Glomerular visceral epithelial cell (primary cell): Measurements from ENCODE around the gene CRYBG2.
"Not testable (repeated sequence)": the region's sequence is repeated elsewhere in the genome, so short reads cannot be mapped to it uniquely, and the experiment has no call there.

Experiments used
- DNase-seq: peaks from one replicate; pipeline ENCODE4 v3.0.0-alpha.2; 2016; ENCODE audit errors: extremely low spot score

CRYBG2 gene, protein sequence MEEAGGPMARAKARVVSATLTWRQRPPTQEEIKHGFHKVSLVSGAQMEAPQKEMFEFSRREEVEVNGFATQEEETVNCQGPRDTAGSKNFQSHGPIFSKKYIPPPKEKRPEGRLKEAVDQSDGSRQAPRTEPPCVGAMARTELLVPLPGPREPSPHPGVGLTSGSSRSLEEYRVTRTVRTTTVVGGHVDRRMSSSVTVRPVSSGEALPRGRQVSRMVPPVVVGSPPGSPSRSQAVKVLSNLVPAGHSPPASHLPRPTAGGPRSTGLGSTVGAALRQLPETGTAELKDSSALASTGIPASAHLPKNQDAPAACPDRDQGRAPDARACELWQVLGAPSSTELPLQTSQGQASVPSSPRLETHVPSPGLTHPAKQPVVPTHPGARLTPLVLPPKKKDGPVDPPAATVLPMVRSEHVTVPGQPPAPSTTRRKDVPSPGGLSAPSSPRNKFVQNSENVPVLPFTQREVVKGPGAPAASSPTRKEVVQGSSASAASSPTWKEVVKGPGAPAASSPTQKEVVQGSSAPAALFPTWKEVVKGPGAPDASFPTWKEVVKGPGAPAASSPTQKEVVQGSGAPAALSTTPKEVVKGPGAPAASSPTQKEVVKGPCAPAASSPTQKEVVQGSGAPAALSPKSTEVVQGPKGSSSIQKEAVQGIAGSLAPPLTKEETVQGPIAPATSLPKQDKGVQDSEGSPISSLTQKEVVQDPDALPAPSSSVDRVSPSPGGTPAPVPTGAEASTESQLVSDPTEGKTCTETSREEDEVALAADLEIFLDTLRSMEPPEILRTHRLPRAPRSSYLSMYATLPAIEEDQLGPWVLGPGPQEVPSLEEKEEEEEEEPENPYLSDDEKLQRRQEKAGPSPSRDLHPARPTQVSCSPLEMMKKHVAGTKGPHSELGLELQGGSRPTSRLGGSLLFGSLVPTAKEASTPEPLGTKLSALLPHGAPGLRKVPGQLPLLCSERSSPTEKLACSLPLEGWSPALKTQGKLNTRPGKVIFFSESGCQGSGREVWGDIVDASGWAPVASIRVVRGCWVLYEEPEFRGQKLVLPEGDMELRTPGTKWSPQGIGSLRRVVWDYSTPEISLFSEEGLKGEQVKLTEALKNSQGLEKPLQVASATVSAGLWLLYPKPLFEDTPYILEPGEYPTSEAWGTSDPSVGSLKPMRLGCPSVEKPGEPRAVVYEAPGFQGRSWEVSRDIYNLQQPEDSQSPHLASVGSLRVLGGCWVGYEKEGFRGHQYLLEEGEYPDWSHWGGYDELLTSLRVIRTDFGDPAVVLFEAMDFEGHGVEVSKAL (N-terminal part only)

DNA sequence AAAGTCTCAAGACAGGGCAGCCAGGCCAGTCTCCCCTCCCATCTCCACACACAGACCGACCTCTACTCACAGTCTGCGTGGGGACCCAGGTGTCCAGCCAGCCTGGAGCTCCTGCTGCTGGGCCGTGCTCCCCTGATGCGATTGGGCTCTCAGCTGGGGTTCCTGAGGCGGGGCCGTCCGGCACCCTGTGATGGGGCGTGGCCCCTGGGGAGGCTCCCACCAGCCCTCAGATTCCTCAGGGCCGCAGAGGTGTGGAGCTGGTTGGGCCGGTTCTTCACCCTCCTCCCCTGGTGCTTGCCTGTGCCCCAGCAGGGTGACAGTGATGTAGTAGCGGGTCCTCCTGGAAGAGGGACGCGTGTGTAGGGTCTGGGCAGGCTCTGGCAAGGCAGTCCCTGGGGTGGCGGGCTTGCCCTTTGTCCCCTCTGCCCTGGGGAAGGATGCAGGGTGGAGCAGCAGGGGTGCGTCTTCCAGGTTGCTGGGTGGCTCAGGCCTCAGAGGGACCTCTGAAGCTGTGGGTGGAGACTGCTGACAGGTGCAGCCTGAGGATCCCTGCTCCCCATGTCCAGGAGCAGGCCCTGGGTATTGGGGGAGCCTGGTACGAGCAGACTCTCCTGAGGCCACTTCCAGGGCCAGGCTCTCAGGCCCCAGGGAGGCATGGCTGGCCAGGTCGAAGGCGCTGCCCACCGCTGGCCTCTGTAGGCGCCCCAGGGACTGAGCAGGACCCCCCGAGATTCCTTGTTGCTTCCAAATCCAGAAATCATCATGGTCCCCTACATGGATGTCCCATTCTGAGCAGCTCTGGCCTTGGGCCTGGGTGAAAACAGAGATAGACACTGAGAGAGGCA lies at the start of gene CRYBG2:
CRYBG2 (minus strand) TSS at position 155 of the 845 bp plus-strand sequence. CDS start 7,473 bp downstream, outside the sequence.
- no peak for DNase-seq

DNA sequence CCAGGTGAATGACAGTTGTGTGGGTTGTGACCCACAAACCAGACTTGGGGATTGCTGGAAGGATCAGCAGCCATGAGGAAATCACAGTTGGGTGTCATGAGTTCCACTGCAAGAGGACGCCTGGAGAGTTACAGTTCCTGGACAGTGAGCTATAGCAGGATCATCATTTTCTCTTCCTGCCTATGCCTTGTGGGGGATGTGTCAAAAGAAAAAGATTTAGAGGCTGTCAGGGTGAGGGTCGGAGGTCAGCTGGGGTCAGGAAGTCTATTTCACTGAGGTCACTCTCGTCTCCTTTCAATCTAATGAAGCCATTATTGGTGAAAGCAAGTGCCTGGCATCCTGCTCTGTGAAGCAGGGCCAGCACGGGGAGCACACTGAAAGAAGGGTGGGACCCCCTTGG lies 49.7 kb upstream of the CRYBG2 start:
- no peak for DNase-seq

DNA sequence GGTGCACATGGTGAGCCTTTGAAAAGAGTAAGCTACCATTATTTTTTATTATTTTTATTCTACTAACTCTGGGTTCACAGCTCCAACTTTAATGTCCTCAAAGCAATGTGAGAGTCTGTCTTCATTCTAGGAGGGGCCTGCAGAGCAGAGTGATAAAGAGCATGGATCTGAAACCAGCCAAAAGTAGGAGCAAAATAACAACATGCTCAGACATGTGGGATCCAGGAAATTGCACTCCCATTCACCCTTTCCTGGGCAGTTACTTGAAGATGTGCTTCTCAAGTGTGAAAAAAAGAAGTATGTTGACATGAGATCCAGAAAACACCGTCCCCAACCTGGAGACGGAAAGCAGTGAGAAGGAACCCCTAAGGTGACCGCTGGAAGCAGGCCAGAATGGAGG lies 48.0 kb upstream of the CRYBG2 start:
- DNase-seq: no peak

DNA sequence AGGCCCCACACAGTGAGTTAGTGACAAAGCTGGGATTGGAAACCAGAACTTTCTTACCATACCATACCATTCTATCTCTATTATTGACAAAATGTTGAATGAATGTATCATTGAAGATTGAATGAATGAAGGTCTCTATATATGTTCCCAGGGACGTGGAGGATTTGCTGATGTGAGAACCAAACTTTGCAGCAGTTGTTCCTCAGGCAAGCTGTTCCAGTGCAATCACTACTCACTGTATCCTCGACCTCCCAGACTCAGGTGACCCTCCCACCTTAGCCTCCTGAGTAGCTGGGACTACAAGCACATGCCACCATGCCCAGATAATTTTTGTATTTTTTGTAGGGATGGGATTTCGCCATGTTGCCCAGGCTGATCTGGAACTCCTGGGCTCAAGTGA lies 45.1 kb upstream of the CRYBG2 start:
- DNase-seq: no peak

DNA sequence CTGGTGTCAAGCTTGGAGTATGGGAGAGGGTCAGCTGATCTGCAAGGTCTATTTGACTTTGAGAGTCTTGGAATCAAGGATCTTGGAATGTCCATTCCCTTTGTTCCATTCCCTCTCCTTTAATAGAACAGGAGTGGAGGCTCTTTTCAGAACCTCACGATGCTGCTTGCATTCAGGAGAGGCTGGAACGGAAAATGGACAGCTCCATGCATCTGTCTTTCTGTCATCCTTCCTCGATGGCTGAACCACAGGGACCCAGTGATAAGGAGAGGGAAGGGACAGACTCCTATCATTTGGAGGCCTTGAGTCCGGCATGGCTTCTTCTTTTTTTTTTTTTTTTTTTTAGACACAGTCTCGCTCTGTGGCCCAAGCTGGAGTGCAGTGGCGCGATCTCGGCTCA lies 41.8 kb upstream of the CRYBG2 start:
- no peak for DNase-seq

DNA sequence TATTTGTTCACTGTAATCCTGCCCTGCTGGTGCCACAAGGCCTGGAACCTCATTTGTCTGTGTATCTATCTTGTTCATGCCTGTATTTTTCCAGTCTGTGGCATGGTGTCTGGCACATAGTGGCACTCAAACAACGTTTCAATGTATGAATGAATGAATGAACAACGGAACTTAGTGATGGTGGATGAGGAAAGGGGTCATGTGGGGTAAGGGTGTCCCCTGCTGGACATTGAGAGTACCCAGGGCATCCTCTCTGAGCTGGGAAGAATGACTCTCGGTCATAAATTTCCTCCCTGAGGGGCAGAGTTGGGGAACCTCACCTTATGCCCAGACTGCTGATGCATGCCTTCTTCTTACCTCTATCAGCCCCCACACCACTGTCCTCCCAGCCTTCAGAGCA lies 37.5 kb upstream of the CRYBG2 start:
- peak; percentile 50 for DNase-seq

DNA sequence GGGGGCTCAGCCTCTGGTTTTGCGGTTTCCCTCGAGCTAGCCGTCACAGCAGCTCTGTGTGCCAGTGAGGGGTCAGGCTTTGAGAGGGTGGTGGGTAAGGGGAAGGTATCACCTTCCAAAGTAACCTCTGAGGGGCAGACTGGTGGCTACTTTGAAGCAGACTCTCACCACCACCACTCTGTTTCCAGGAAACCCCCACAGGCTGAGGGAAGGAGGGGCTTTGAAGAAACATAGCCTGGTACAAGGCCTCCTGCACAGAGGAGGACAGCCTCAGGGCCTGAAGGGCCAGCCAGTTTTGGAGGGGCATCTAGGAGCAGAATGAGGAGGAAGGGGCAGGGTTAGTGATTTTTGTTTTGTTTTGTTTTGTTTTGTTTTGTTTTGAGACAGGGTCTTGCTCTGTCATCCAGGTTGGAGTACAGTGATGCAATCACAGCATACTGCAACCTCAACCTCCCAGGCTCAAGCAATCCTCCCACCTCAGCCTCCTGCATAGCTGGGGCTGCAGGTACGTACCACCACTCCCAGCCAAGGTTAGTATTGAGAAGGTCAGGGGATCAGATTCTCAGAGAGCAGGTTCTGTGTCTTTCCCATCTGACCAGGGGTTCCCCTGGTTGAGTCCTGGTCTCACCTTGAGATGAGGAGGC lies 35.8 kb upstream of the CRYBG2 start:
- no peak for DNase-seq

DNA sequence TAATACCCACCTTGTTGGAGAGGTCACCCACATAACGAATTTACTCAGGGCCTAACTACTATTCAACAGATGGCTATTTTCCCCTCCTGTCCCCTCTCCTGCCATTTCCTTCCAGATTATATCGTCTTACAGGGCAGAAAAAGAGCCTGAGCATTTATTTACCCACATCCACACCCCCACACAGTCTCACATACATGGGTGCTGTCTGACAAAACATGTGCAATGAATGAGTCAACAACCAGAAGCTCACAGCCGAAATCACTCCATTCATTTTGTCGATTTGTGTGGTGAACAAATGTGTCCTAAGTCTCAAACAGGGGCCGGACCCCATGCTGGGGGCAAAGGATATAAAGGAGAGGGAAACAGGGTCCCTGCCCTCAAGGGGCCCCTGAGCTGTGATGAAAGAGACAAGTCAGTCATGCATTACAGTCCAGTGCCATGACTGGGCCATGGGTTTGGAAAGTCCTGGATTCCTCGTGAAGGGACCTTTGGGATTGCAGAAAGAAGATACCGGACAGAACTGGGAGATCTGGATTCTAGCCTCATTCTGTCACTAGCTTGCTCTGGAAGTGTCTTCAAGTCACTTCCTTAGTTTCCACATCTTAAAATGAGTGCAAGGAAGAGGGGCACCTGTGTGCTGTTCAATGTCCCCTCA lies 35.0 kb upstream of the CRYBG2 start:
- DNase-seq: no peak

DNA sequence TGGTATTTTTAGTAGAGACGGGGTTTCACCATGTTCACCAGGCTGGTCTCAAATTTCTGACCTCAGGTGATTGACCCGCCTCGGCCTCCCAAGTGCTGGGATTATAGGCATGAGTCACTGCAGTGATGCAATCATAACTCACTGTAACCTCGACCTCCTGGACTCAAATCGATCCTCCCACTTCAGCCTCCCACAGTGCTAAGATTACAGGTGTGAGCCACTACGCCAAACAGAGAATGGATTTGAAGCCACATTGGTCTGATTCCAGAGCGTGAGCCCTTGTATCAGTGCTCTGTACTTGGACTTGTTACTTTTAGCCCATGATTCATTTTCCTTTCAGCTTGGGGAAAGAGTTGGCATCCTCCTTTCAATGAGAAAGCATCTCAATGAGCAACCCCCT lies 33.5 kb upstream of the CRYBG2 start:
- DNase-seq: peak; percentile 58

DNA sequence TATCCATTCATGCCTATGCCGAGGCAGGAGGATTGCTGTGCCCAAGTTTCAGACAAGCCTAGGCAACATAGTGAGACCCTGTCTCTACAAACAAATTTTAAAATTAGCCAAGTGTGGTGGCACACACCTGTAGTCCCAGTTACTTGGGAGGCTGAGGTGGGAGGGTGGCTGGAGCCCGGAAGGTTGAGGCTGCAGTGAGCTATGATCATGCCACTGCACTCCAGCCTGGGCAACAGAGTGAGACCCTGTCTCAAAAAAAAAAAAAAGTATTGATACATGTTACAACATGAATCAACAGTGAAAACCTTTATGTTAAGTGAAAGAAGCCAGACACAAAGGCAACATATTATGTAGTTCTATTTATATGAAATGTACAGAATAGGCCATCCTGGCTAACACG lies 31.1 kb upstream of the CRYBG2 start:
- DNase-seq: not testable (repeated sequence)

DNA sequence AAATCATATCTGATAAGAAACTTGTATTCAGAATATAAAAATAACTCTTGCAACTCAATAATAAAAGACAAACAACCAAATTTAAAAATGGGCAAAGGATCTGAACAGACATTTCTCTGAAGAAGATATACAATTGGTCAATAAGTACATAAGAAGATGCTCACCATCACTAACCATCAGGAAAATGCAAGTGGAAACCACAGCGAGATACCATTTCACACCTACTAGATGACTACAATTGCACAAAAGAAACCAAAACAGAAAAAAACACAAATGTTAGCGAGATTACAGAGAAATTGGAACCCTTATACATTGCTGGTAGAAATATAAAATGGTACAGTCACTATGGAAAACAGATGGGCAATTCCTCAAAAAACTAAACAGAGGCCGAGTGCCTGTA lies 30.1 kb upstream of the CRYBG2 start:
- DNase-seq: no peak

DNA sequence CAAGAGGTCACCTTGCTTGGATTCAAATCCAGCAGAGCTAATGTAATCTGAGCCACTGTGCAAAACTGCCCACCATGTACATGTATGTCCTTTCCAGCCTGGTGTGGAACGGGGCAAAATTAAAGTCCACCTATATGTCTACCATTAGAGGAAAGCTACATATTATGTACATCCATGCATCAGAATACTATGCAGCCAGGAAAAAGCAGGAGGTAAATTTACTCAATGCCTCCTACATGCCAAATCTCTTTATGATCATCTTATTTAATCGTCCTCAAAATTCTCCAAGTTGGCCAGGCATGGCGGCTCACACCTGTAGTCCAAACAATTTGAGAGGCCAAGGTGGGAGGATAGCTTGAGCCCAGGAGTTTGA lies 24.9 kb upstream of the CRYBG2 start:
- no peak for DNase-seq

DNA sequence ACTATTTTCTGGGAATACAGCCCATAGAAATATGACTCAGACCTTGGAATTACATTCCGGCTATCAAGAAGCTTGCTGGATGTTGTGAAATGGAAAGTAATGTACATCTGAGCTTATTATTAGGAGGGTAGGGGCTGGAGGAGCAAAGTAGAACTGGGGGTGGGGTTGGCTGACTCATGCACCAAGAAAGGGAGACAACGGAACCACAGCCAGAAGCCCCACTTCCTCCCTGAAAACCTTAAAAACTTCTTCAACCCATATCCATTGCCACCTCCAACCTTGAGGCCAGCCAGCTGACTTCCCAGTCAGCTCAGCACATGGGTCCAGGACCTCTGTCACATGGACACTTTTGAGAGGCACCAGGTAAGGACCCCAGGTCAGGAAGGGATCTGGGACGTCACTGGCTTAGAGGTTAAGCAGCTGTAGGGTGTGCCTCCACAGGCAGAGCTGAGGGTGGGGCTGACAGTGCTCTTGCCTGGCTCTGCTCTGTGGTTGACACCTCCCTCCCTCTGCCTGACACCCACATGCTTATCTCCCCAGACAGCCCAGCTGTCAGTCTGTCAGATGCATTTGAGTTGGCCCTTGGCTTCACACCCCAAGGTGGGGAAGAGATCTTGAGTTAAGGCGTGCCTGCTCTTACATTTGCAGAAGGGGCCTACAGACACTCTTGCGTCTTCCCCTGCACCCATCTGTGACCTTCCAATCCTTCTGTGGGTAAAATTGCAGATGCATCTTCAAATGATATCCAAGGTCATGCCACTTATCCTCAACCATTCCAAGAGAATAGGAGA lies 24.4 kb upstream of the CRYBG2 start:
- peak; percentile 87 for DNase-seq

DNA sequence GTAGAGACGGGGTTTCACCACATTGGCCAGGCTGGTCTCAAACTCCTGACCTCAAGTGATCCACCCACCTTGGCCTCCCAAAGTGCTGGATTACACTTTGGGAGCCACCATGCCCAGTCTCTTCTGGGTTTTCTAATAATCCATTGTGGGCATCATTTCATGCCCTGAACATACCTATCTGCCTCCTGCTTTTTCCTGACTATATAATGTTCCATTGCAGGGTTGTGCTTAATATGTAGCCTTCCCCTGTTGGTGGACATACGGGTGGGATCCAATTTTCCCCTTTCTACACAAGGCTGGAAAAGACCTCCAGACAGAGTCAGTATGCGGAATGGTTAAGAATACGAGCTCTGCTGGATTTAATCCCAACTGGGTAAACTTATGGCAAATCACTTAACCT lies 22.1 kb upstream of the CRYBG2 start:
- DNase-seq: no peak

DNA sequence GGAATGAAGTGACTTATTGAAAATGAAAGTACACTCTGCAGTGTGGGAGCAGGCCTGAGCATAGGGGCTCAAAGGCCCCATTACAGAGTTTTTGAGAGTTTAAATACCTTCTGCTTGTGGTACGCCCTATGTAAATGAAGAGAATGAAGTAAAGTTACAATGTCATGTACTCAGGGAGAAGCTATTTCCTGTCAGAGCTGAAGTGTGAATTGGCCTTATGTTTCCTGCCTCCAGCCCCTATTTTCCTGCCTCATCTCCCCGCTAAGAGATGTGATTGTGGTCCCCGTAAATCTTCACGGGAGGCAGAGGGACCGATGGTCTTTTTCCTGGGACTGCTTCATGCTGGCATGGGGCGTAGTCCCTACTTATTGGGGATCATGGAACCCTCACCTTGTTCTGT lies 21.2 kb upstream of the CRYBG2 start:
- DNase-seq: no peak

DNA sequence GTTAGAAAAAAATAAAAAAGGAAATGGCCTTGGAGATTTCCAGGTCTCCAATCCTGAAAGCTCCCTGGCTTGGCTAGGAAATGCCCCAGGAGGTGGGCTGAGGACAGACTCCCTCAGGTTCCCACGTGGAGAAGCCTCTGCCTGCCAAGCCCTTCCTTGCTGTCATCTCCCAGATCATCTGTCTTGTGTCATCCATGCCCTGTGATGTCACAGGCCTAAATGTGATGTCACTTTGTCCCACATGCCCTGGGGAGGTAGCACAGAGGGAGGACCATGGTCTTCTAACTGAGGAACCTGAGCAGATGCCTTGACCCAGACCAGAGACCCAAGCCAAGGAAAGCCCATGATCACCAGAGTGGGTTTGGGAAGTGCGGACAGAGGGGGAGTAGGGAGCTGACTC lies 20.4 kb upstream of the CRYBG2 start:
- DNase-seq: not testable (repeated sequence)

DNA sequence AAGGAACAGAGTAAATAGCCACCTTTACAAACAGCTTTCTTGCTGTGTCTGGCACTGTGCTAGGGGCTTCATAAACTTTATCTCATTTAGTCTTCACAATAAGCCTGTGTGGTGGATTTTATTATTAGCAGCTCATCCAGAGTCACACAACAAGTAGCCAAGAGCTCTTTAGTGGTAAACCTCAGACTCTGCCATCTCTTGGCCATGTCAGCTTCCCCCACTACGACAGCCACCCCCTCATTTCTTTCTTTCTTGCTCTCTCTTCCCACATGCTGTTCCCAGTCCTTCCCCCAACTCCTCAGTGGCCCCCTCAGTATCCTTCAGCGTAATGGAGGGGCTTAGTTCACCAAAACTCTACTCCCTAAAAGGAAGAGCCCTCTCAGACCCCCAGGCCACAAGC lies 19.9 kb upstream of the CRYBG2 start:
- no peak for DNase-seq

DNA sequence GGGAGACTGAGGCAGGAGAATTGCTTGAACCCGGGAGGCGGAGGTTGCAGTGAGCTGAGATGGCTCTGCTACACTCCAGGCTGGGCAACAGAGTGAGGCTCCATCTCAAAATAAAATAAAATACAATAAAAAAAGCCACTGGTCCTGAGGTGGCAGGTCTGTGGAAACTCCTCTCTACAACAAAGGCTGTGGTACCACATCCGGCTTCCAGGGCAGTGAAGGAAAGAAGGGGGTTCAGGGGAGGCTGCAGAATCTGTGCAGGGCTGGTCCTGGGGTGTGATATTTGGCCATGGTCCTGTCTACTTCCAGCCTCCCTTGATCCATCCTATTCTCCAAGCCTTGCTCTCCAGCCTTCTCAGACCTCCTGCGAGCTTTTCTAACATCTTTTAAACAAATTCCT lies 19.4 kb upstream of the CRYBG2 start:
- no peak for DNase-seq

DNA sequence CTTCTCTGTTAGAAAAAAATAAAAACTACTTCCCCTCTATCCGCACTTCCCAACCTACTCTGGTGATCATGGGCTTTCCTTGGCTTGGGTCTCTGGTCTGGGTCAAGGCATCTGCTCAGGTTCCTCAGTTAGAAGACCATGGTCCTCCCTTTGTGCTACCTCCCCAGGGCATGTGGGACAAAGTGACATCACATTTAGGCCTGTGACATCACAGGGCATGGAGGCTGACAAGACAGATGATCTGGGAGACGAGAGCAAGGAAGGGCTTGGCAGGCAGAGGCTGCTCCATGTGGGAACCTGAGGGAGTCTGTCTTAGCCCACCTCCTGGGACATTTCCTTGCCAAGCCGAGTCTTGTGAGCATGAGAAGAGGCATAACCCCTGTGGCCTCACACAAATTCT lies 18.7 kb upstream of the CRYBG2 start, which contains the start of gene ZNF683:
ZNF683 (minus strand) TSS at position 140 of the 400 bp plus-strand sequence. CDS start 4,179 bp downstream, outside the sequence.
- DNase-seq: not testable (repeated sequence)
